Measurements from ENCODE around the gene IGSF1. TPM values are rescaled to one million over a fixed set of nuclear protein-coding genes. Genes with fewer than 3 reads are reported as not detected.

IGSF1 gene
- total RNA-seq, 1 donor from 2014 or later, result not detected

DNA sequence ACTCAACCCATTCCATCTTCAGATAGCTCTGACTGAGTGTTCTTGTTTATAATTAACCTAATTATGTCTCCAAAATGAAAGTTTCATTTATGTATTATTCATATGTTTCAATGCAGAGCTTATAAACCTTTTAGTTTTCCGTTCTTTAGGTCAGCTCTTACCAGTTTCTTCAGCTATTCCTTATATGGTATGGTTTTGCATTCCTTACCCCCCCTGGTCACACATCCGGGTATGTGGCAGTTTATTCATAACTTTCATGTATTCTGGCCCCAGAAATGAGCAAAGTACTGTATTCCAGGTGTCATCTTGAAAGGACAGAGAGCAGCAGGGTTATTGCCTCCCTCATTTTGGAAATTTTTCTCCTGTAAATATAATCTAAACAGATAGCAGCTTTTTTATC is 16.8 kb upstream of the IGSF1 start:
- Mint-ChIP-seq H3K4me1 (no peaks in the 10 kb centered on the region), H3K4me3 (no peak overlapping the region), H3K27ac (no peak overlapping the region), H3K36me3 (ENCODE audit: low read depth) (no peaks in the 10 kb centered on the region), H3K9me3 (no peaks in the 10 kb centered on the region), H3K27me3 (no peaks in the 10 kb centered on the region)
- ATAC-seq (ENCODE audit: low read depth), result no peak
- intact Hi-C loops (cut with micrococcal nuclease), result no loop called here
- ChIA-PET CTCF (no interaction called here), POLR2A (no interaction called here)
- no peak for DNase-seq
- no peak for TF ChIP-seq CTCF (IDR thresholded peaks at IDR 0.05)

GRCh38 chrX:131302701-131303100 is 13.6 kb upstream of the IGSF1 start:
- Mint-ChIP-seq H3K27me3 (no peaks in the 10 kb centered on the region), H3K4me3 (no peak overlapping the region), H3K4me1 (no peaks in the 10 kb centered on the region), H3K36me3 (ENCODE audit: low read depth) (no peaks in the 10 kb centered on the region), H3K27ac (no peak overlapping the region), H3K9me3 (no peaks in the 10 kb centered on the region)
- no peak for DNase-seq
- TF ChIP-seq CTCF (IDR thresholded peaks at IDR 0.05), result no peak
- no peak for ATAC-seq (ENCODE audit: low read depth)
- ChIA-PET POLR2A (no interaction called here), CTCF (no interaction called here)
- intact Hi-C loops (cut with micrococcal nuclease), result no loop called here

DNA sequence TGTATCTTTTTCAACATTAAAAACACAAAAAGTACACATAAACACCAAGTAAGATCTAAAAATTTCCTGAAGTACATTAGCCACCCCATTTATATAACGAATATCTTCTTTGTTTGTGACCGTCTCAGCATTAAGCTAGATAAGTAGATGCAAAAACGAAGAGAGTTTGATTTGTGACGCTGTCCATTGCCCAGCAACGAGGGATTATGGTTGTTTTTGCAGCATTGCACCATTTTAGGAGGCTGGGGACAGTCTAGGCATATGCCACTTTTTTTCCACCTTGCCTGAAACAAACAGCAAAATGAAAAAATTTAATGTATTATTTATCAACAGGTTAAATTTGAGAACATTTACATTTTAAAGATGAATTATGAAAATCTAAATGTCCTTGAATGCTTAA is 12.0 kb upstream of the IGSF1 start:
- no peak overlapping the region for H3K4me3 Mint-ChIP-seq
- no peaks in the 10 kb centered on the region for H3K9me3 Mint-ChIP-seq
- no peak for TF ChIP-seq CTCF (IDR thresholded peaks at IDR 0.05)
- H3K27ac Mint-ChIP-seq, result no peak overlapping the region
- H3K36me3 Mint-ChIP-seq (ENCODE audit: low read depth), result no peaks in the 10 kb centered on the region
- DNase-seq (no peak), ATAC-seq (ENCODE audit: low read depth) (no peak)
- intact Hi-C loops (cut with micrococcal nuclease), result no loop called here
- POLR2A ChIA-PET, result no interaction called here
- CTCF ChIA-PET, result interaction anchor here (0.6 kb wide), 1 partner anchor 334 kb away, joined by 5 read pairs; no protein-coding TSS in a partner anchor
- no peaks in the 10 kb centered on the region for H3K4me1 Mint-ChIP-seq
- H3K27me3 Mint-ChIP-seq, result no peaks in the 10 kb centered on the region

- CTCF ChIA-PET, result no interaction called here
- Mint-ChIP-seq H3K9me3 (no peaks in the 10 kb centered on the region), H3K4me1 (no peaks in the 10 kb centered on the region), H3K36me3 (ENCODE audit: low read depth) (no peaks in the 10 kb centered on the region), H3K4me3 (no peak overlapping the region), H3K27ac (no peak overlapping the region), H3K27me3 (no peaks in the 10 kb centered on the region)
- DNase-seq, result no peak
- no peak for TF ChIP-seq CTCF (IDR thresholded peaks at IDR 0.05)
- POLR2A ChIA-PET, result no interaction called here
- intact Hi-C loops (cut with micrococcal nuclease), result no loop called here
- ATAC-seq (ENCODE audit: low read depth), result no peak
These were observed 9.7 kb upstream of the IGSF1 start for GRCh38 chrX:131298846-131299245.

- DNase-seq, result no peak
- H3K4me3 Mint-ChIP-seq, result no peak overlapping the region
These were observed 8.9 kb upstream of the IGSF1 start for GRCh38 chrX:131298036-131298435.

More at GRCh38 chrX:131298036-131298435, 8.9 kb upstream of the IGSF1 start:
- Mint-ChIP-seq H3K36me3 (ENCODE audit: low read depth) (no peaks in the 10 kb centered on the region), H3K27ac (no peak overlapping the region), H3K9me3 (no peaks in the 10 kb centered on the region), H3K4me1 (no peaks in the 10 kb centered on the region), H3K27me3 (no peaks in the 10 kb centered on the region)
- ATAC-seq (ENCODE audit: low read depth), result no peak
- TF ChIP-seq CTCF (IDR thresholded peaks at IDR 0.05), result no peak
- POLR2A ChIA-PET, result no interaction called here
- CTCF ChIA-PET, result no interaction called here
- intact Hi-C loops (cut with micrococcal nuclease), result no loop called here
